GM12878 (cell line): ENCODE results near the gene KCNAB2. TPM values are rescaled to one million over a fixed set of nuclear protein-coding genes. Genes with fewer than 3 reads are reported as not detected.

Experiments used
- ATAC-seq: fragments of 200-7000 bp; cut with Tn5 transposase; 3 replicates; pipeline ENCODE4 v1.9.1; 2020; ENCODE audit warnings: mild to moderate bottlenecking, moderate library complexity
- BruUV-seq: library from RNA; stranded (reverse); fragments of 400-500 nt; replicated peaks from 2 replicates; lab custom pipeline; 2021; lab: Mats Ljungman, UMichigan
- CTCF ChIA-PET: fragments of 300-600 bp; sonication (Branson Sonifier 250); formaldehyde crosslinking; extraction: SDS; loops from one replicate; lab custom pipeline; 2021; ENCODE audit warnings: inconsistent platforms; lab: Yijun Ruan, JAX
- POLR2A ChIA-PET: fragments of 350-600 bp; formaldehyde crosslinking; extraction: SDS; loops from one replicate; lab custom pipeline; 2021; ENCODE audit warnings: inconsistent platforms; lab: Charles Lee
- RAD21 ChIA-PET: fragments of 300-600 bp; sonication (Branson Sonifier 250); formaldehyde crosslinking; loops from one replicate; lab custom pipeline; 2023; ENCODE audit warnings: antibody characterized with exemption; ENCODE audit not compliant: unreplicated experiment; lab: Charles Lee
- SMC1A ChIA-PET: fragments of 300-600 bp; sonication (Branson Sonifier 250); formaldehyde crosslinking; loops from one replicate; lab custom pipeline; 2023; ENCODE audit not compliant: unreplicated experiment, uncharacterized antibody; lab: Charles Lee
- DNase-seq: peaks from one replicate; pipeline ENCODE4 v3.0.0-alpha.2; 2011; ENCODE audit warnings: low read depth, low spot score
- FAIRE-seq: peaks from 3 replicates; lab custom pipeline; 2011; peaks lifted over from hg19 to GRCh38; lab: Jason Lieb, UNC
- H2AFZ ChIP-seq: 2 replicates; pipeline ENCODE4 v1.6.0; 2011; ENCODE audit warnings: low read depth, low read length, control low read depth; ENCODE audit not compliant: control insufficient read depth
- H3K27ac ChIP-seq: 2 replicates; pipeline ENCODE4 v1.5.1; 2011; ENCODE audit warnings: control low read depth; ENCODE audit not compliant: control insufficient read depth, insufficient read depth
- H3K27me3 ChIP-seq, 2 experiments: replicated peaks in 1 of 2; 2 replicates each; pipeline versions ENCODE4 v1.6.0 to v1.6.1; 2011; ENCODE audit warnings: low read length in 1 of 2; ENCODE audit not compliant: control insufficient read depth in 2 of 2, insufficient read depth in 2 of 2
- H3K36me3 ChIP-seq, 2 experiments: 2 replicates each; pipeline ENCODE4 v1.5.1; 2011; ENCODE audit warnings: low read length in 1 of 2; ENCODE audit not compliant: control insufficient read depth in 2 of 2, insufficient read depth in 2 of 2
- H3K4me1 ChIP-seq: 2 replicates; pipeline ENCODE4 v1.6.1; 2011; ENCODE audit warnings: mild to moderate bottlenecking, low read length, moderate library complexity, mixed read lengths; ENCODE audit not compliant: control insufficient read depth, insufficient read depth
- H3K4me2 ChIP-seq: 2 replicates; pipeline ENCODE4 v1.6.0; 2011; ENCODE audit warnings: control low read depth; ENCODE audit not compliant: control insufficient read depth, insufficient read depth
- H3K4me3 ChIP-seq: fragments of 200-600 bp; sonication (generic); 2 replicates; pipeline ENCODE4 v1.5.1; 2016
- H3K79me2 ChIP-seq: 2 replicates; pipeline ENCODE4 v1.6.0; 2011; ENCODE audit warnings: low read length; ENCODE audit not compliant: control insufficient read depth, insufficient read depth
- H3K9ac ChIP-seq: 2 replicates; pipeline ENCODE4 v1.8.0; 2011; ENCODE audit warnings: low read length, control low read depth, mixed read lengths; ENCODE audit not compliant: control insufficient read depth, insufficient read depth
- H3K9me3 ChIP-seq: replicated peaks from 3 replicates; pipeline ENCODE4 v1.5.1; 2011; ENCODE audit warnings: mild to moderate bottlenecking, low read length; ENCODE audit not compliant: control insufficient read depth, insufficient read depth
- H4K20me1 ChIP-seq: 2 replicates; pipeline ENCODE4 v1.6.0; 2011; ENCODE audit not compliant: control insufficient read depth, insufficient read depth
- ASH2L ChIP-seq: fragments of 300-600, 200-600 bp; sonication (generic); IDR thresholded peaks from 2 replicates; pipeline ENCODE4 v1.6.1; 2017; ENCODE audit warnings: low read depth, mild to moderate bottlenecking, borderline replicate concordance
- CBFB ChIP-seq: IDR thresholded peaks from 2 replicates; pipeline ENCODE4 v1.6.1; 2016; ENCODE audit warnings: antibody characterized with exemption, low read depth
- CEBPB ChIP-seq, 2 experiments: fragments of 150-350 bp in 1 of 2; IDR thresholded peaks; 2 replicates each; pipeline ENCODE4 v1.6.1; 2012 to 2014; ENCODE audit warnings: low read depth in 2 of 2, low read length in 2 of 2, borderline replicate concordance in 1 of 2, inconsistent platforms in 1 of 2
- CUX1 ChIP-seq: IDR thresholded peaks from 2 replicates; pipeline ENCODE4 v1.6.1; 2012; ENCODE audit warnings: improper control_type of control experiment, low read depth, low read length; ENCODE audit not compliant: insufficient replicate concordance
- EED ChIP-seq: sonication (generic); IDR thresholded peaks from 2 replicates; pipeline ENCODE4 v1.6.1; 2016; ENCODE audit warnings: antibody characterized with exemption, low read depth
- HDGF ChIP-seq: fragments of 450-650 bp; IDR thresholded peaks from 2 replicates; pipeline ENCODE4 v1.6.1; 2016; ENCODE audit warnings: antibody characterized with exemption
- MYC ChIP-seq: IDR thresholded peaks from 2 replicates; pipeline ENCODE4 v1.6.1; 2011; ENCODE audit warnings: mild to moderate bottlenecking, low read length, moderate library complexity, inconsistent platforms; ENCODE audit not compliant: insufficient read depth, insufficient replicate concordance, insufficient read length, severe bottlenecking
- PML ChIP-seq: IDR thresholded peaks from 2 replicates; pipeline ENCODE4 v1.6.1; 2012; ENCODE audit warnings: low read length, inconsistent platforms
- PRDM15 ChIP-seq: fragments of 450-650 bp; formaldehyde crosslinking; IDR thresholded peaks from 2 replicates; pipeline ENCODE4 v1.4.0; 2020; ENCODE audit warnings: mild to moderate bottlenecking, moderate library complexity
- RUNX3 ChIP-seq: IDR thresholded peaks from 2 replicates; pipeline ENCODE4 v1.6.1; 2012; ENCODE audit warnings: low read length, inconsistent platforms
- SPI1 ChIP-seq: IDR thresholded peaks from 2 replicates; pipeline ENCODE4 v1.6.1; 2011; ENCODE audit warnings: low read depth, mild to moderate bottlenecking, low read length, moderate library complexity, borderline replicate concordance; ENCODE audit not compliant: insufficient read depth
- WGBS: methylation state at CpG from one replicate; pipeline ENCODE4 v1.1.6; 2016; ENCODE audit warnings: low lambda C conversion rate; ENCODE audit not compliant: insufficient replicate concordance, insufficient coverage; ENCODE audit errors: missing lambda C conversion rate; 5-methylcytosine and 5-hydroxymethylcytosine counted together
- in situ Hi-C: fragments of 300-500 bp; cut with MboI; formaldehyde crosslinking; loops from 9 replicates; pipeline ENCODE4 v1.14.3; 2018; ENCODE audit warnings: mixed read lengths
- intact Hi-C: fragments of 100-400 bp; cut with micrococcal nuclease; formaldehyde crosslinking; loops from one replicate; pipeline ENCODE4 v1.14.2; 2022; ENCODE audit not compliant: unreplicated experiment
- polyA plus RNA-seq, 11 experiments: library from polyadenylated mRNA; depleted of rRNA in 4 of 11; unstranded in 6 of 11; stranded (reverse) in 5 of 11; fragments of >200 nt; fragmentation: Nextera tagmentation in 4 of 11; fragmentation: Illumina TruSeq in 1 of 11; extraction: Ambion mirVana in 4 of 11; extraction: Trizol in 1 of 11; gene quantifications; 1 replicate in 1 of 11; 2 replicates in 10 of 11; pipeline versions ENCODE4 v1.2.1 to v1.2.3, GENCODE V29; 2011 to 2016; ENCODE audit warnings: inconsistent platforms in 2 of 11, missing spikeins in 2 of 11, low read depth in 1 of 11
- total RNA-seq, 4 experiments: library from RNA; depleted of rRNA in 3 of 4; stranded (reverse); fragments of >200 nt in 3 of 4; fragmentation: Illumina TruSeq in 1 of 4; extraction: Trizol in 1 of 4; gene quantifications; 2 replicates each; pipeline versions ENCODE4 v1.2.1 to v1.2.3, GENCODE V29; 2013 to 2021

Gene KCNAB2
- total and polyA plus RNA-seq, 10 of the 15 experiments (the other 5 are each of a cell fraction or from before 2014, with no cell fraction given), result 2.9 to 123 (median 62.4) TPM

DNA sequence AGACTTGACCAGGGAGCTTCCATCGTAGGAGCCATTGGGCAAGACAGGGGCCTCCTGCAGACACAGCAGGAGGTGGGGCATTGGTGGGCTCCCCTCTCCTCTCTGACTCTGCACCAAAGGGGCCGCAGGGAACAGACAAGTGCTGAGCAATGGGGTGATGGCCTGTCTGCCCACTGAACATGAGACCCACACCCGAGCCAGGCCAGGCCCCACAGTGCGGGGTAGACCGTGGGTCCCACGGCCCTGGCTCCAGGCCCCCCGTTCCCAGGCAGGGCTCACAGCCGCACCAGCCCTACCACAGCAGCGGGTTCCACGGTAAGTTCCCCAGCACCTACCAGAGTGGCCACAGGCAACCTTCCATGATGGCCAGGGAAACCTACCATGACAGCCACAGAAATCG, 88.5 kb downstream of the KCNAB2 start:
- SMC1A ChIA-PET, result no interaction called here
- RAD21 ChIA-PET, result no interaction called here
- Histone ChIP-seq H3K9ac (no peak overlapping the region), H3K36me3 (no peaks in the 10 kb centered on the region), H3K27ac (no peak overlapping the region), H3K4me2 (no peak overlapping the region), H2AFZ (no peak overlapping the region), H3K4me1 (no peaks in the 10 kb centered on the region), H4K20me1 (no peaks in the 10 kb centered on the region), H3K9me3 (no peaks in the 10 kb centered on the region; the same call in 2 of the 3 replicates), H3K79me2 (no peaks in the 10 kb centered on the region), H3K4me3 (no peak overlapping the region), H3K27me3 (no peaks in the 10 kb centered on the region; a peak in 1 of 4 replicates)
- CTCF ChIA-PET, result no interaction called here
- FAIRE-seq (no peak), ATAC-seq (no peak), DNase-seq (no peak)
- in situ Hi-C loops, result no loop called here
- TF ChIP-seq RUNX3, result no peak
- no peak for TF ChIP-seq CUX1
- no peak for TF ChIP-seq SPI1
- no peak for TF ChIP-seq PML
- TF ChIP-seq CEBPB (IDR thresholded peaks at IDR 0.05; ENCODE audit: borderline replicate concordance in 1 of 2, low read depth in 2 of 2, low read length in 2 of 2), result no peak
- TF ChIP-seq ASH2L, result no peak
- no peak for TF ChIP-seq CBFB
- no peak for TF ChIP-seq EED
- no peak for TF ChIP-seq MYC
- TF ChIP-seq HDGF, result no peak
- no peak for TF ChIP-seq PRDM15
- BruUV-seq, result no TSS peak
- POLR2A ChIA-PET, result no interaction called here
- intact Hi-C loops, result no loop called here
- 53% methylated on average over 11 of the region's 11 CpGs for WGBS
